WI38 (cell line): Measurements from ENCODE around the gene SLC38A1.
"Not testable (repeated sequence)": the region's sequence is repeated elsewhere in the genome, so short reads cannot be mapped to it uniquely, and the experiment has no call there.

Experiments used
- H3K4me3 ChIP-seq: 2 replicates; pipeline ENCODE4 v1.5.1; 2011; ENCODE audit warnings: low read depth, mild to moderate bottlenecking, control low read depth, low read length
- TF ChIP-seq, protein P1 (sequence below): IDR thresholded peaks from 2 replicates; pipeline ENCODE4 v1.5.1; 2012; ENCODE audit warnings: low read depth, mild to moderate bottlenecking, control low read depth, low read length

The SLC38A1 gene

GRCh38 chr12:46200551-46200950 is 68.3 kb downstream of the SLC38A1 start:
- H3K4me3 ChIP-seq = no peak overlapping the region
- TF ChIP-seq, protein P1, sequence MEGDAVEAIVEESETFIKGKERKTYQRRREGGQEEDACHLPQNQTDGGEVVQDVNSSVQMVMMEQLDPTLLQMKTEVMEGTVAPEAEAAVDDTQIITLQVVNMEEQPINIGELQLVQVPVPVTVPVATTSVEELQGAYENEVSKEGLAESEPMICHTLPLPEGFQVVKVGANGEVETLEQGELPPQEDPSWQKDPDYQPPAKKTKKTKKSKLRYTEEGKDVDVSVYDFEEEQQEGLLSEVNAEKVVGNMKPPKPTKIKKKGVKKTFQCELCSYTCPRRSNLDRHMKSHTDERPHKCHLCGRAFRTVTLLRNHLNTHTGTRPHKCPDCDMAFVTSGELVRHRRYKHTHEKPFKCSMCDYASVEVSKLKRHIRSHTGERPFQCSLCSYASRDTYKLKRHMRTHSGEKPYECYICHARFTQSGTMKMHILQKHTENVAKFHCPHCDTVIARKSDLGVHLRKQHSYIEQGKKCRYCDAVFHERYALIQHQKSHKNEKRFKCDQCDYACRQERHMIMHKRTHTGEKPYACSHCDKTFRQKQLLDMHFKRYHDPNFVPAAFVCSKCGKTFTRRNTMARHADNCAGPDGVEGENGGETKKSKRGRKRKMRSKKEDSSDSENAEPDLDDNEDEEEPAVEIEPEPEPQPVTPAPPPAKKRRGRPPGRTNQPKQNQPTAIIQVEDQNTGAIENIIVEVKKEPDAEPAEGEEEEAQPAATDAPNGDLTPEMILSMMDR = no peak

DNA sequence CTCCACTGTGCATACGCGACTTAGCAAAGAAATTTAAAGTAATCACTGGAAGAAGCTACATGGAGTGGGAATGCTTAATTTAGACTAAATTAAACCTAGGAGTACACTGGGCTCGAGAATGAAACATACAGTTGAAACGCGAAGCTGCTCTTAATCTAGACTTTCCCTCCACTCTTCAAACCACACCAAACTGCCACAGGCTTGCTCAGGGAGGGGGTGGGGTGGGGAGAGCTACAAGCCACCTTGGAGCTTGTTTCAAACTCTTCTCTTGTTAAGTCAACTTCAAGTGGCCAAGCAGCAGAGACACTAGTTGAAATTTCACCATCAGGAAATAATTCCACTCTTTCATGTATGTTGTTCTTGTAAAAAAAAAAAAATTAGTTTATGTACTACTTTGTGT is 69.9 kb downstream of the SLC38A1 start:
- TF ChIP-seq, protein P1 = no peak
- H3K4me3 ChIP-seq = no peak overlapping the region

GRCh38 chr12:46197883-46198282 is 71.0 kb downstream of the SLC38A1 start:
- TF ChIP-seq, protein P1 = no peak
- no peak overlapping the region for H3K4me3 ChIP-seq

- H3K4me3 ChIP-seq = not testable (repeated sequence)
Measured at GRCh38 chr12:46190533-46190932, 78.3 kb downstream of the SLC38A1 start.

DNA sequence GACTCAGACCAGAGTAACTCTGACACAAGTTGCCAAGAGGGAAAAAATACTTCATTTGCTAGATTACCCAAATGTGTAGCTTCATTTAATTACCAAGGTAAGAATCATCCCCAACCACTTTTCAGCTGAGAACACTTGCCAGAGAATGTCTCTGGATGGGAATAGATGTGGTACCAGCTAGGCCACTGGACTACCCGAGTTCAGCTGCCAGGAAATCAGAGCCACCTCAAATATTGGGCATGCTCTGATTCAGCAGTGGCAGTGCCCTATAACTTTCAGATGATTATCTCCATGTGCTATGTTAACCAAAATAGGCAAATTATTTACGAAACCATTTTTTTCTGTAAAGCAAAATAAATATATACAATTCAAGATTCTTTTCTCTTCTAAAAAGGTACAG is 80.7 kb downstream of the SLC38A1 start:
- H3K4me3 ChIP-seq = no peak overlapping the region
- TF ChIP-seq, protein P1 = no peak

GRCh38 chr12:46187023-46187422 is 81.8 kb downstream of the SLC38A1 start:
- no peak overlapping the region for H3K4me3 ChIP-seq
- TF ChIP-seq, protein P1 = no peak

GRCh38 chr12:46186088-46186487 is 82.8 kb downstream of the SLC38A1 start:
- TF ChIP-seq, protein P1 = no peak
- no peak overlapping the region for H3K4me3 ChIP-seq

GRCh38 chr12:46185686-46186085 is 83.2 kb downstream of the SLC38A1 start:
- TF ChIP-seq, protein P1 = no peak

More at GRCh38 chr12:46185686-46186085, 83.2 kb downstream of the SLC38A1 start:
- no peak overlapping the region for H3K4me3 ChIP-seq
